ENCODE measurements around the gene SPATA24. TPM values are rescaled to one million over a fixed set of nuclear protein-coding genes. Genes with fewer than 3 reads are reported as not detected.
"Not testable (repeated sequence)": the region's sequence is repeated elsewhere in the genome, so short reads cannot be mapped to it uniquely, and the experiment has no call there.

SPATA24 gene
- total and polyA plus RNA-seq, 2 of the 8 experiments (the other 6 are each of a cell fraction or from before 2014, with no cell fraction given), result 5.8 to 9.4 TPM

DNA sequence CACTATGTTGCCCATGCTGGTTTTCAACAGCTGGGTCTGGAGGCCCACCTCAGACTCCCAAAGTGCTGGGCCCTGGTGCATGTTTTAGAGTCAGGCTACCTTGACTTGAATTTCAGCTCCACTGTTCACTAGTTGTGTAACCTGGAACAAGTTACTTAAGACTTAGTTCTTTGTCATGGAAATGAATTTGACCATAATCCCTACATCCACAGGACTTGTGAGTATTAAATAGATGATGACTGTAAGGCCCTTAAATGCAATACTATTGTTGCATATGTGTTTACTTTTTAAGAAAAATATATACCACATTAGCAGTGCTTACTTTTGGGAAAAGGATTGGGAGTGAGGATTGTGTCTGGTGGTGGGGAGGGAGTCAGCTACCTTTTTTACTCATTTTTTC lies 45.8 kb downstream of the SPATA24 start (continued):
- TF ChIP-seq, protein P1, sequence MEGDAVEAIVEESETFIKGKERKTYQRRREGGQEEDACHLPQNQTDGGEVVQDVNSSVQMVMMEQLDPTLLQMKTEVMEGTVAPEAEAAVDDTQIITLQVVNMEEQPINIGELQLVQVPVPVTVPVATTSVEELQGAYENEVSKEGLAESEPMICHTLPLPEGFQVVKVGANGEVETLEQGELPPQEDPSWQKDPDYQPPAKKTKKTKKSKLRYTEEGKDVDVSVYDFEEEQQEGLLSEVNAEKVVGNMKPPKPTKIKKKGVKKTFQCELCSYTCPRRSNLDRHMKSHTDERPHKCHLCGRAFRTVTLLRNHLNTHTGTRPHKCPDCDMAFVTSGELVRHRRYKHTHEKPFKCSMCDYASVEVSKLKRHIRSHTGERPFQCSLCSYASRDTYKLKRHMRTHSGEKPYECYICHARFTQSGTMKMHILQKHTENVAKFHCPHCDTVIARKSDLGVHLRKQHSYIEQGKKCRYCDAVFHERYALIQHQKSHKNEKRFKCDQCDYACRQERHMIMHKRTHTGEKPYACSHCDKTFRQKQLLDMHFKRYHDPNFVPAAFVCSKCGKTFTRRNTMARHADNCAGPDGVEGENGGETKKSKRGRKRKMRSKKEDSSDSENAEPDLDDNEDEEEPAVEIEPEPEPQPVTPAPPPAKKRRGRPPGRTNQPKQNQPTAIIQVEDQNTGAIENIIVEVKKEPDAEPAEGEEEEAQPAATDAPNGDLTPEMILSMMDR (IDR thresholded peaks at IDR 0.05; ENCODE audit: control extremely low read depth in 1 of 3, insufficient read depth in 1 of 3, low read depth in 1 of 3, low read length in 3 of 3), result no peak
- TF ChIP-seq, protein P2, sequence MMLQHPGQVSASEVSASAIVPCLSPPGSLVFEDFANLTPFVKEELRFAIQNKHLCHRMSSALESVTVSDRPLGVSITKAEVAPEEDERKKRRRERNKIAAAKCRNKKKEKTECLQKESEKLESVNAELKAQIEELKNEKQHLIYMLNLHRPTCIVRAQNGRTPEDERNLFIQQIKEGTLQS (IDR thresholded peaks at IDR 0.05; ENCODE audit: insufficient read depth, low read depth, low read length), result no peak

DNA sequence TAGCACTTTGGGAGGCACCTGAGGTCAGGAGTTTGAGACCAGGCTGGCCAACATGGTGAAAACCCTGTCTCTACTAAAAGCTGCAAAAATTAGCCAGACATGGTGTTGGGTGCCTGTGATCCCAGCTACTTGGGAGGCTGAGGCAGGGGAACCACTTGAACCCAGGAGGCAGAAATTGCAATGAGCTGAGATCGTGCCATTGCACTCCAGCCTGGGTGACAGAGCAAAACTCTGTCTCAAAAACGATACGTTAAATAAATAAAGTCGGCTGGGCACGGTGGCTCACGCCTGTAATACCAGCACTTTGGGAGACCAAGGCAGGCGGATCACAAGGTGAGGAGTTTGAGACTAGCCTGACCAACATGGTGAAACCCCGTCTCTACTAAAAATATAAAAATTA lies 48.0 kb downstream of the SPATA24 start:
- 95% methylated on average over 8 of the region's 8 CpGs; no CpG with 5 or more reads in 1 of the 2 experiments for WGBS, 2 experiments (ENCODE audit: extremely low coverage in 1 of 2, insufficient coverage in 1 of 2, insufficient read length in 1 of 2, insufficient replicate concordance in 2 of 2, low coverage in 1 of 2, low lambda C conversion rate in 2 of 2, missing lambda C conversion rate in 1 of 2)
- not testable (repeated sequence) for H3K27me3 ChIP-seq (replicated peaks in 1 of 4; ENCODE audit: control insufficient read depth in 3 of 4, extremely low read depth in 1 of 4, insufficient read depth in 3 of 4, low read length in 3 of 4); H3K4me1 ChIP-seq (replicated peaks in 1 of 4; ENCODE audit: control insufficient read depth in 3 of 4, insufficient read depth in 4 of 4, low read length in 3 of 4); H3K23ac ChIP-seq (ENCODE audit: insufficient read length); H3K9me3 ChIP-seq (ENCODE audit: insufficient read depth in 2 of 2, low read depth in 1 of 2, low read length in 1 of 2); H3K56ac ChIP-seq (replicated peaks; ENCODE audit: insufficient read length, low read depth, low read length); H2BK120ac ChIP-seq (replicated peaks; ENCODE audit: low read depth, low read length); H3K4me2 ChIP-seq (ENCODE audit: insufficient read depth in 1 of 2, low read depth in 2 of 2, low read length in 2 of 2); H4K91ac ChIP-seq (replicated peaks; ENCODE audit: insufficient read length, low read length); H2AFZ ChIP-seq (ENCODE audit: low read length); H2BK20ac ChIP-seq (ENCODE audit: low read length); FAIRE-seq; H4K8ac ChIP-seq (ENCODE audit: extremely low read depth, insufficient read depth, low read length); H2BK15ac ChIP-seq (ENCODE audit: low read length); H2BK12ac ChIP-seq (ENCODE audit: low read depth, low read length); H3K79me1 ChIP-seq (ENCODE audit: low read depth, low read length); H4K5ac ChIP-seq (ENCODE audit: insufficient read length, low read depth, low read length); DNase-seq (ENCODE audit: low read depth in 1 of 2, low spot score in 2 of 2); H2AK5ac ChIP-seq (ENCODE audit: low read depth, low read length); H3K23me2 ChIP-seq (ENCODE audit: low read depth, low read length); H2BK5ac ChIP-seq (ENCODE audit: low read depth, low read length); H3K4me3 ChIP-seq (ENCODE audit: extremely low read depth in 1 of 4, insufficient read depth in 2 of 4, low read depth in 3 of 4, low read length in 4 of 4); H3K36me3 ChIP-seq (ENCODE audit: control insufficient read depth in 2 of 4, insufficient read depth in 4 of 4, low read length in 3 of 4); H3K14ac ChIP-seq (ENCODE audit: insufficient read length); H3K27ac ChIP-seq (ENCODE audit: low read depth, low read length); H3K4ac ChIP-seq (replicated peaks; ENCODE audit: insufficient read length, low read depth, low read length); H3K9ac ChIP-seq (replicated peaks in 1 of 4; ENCODE audit: extremely low read depth in 1 of 4, low read depth in 3 of 4, low read length in 3 of 4); H3K18ac ChIP-seq (ENCODE audit: extremely low read depth, low read length)
- Histone ChIP-seq H3K79me2 (ENCODE audit: control insufficient read depth in 1 of 2, insufficient read depth in 2 of 2, low read length in 2 of 2) (peaks cover 29 to 99% of the 10 kb centered on the region in 2 experiments), H4K20me1 (replicated peaks in 1 of 2; ENCODE audit: control insufficient read depth in 1 of 2, insufficient read depth in 2 of 2, low read length in 2 of 2) (peaks cover 6 to 11% of the 10 kb centered on the region in 2 experiments)
- CTCF ChIA-PET (ENCODE audit: partially characterized antibody), result interaction anchor here (1.2 kb wide), 1 partner anchor 9 kb away, joined by 3 read pairs; no protein-coding TSS in a partner anchor
- POLR2A ChIA-PET (ENCODE audit: partially characterized antibody), result interaction anchor here (1.4 to 5.0 kb wide), 4 partner anchors 9 to 21 kb away, joined by 8 to 49 read pairs (median 16); partner anchors contain the start of gene PAIP2

All from H1 (cell line).